HepG2 (cell line): Measurements from ENCODE around the gene DAB2IP. TPM values are rescaled to one million over a fixed set of nuclear protein-coding genes. Genes with fewer than 3 reads are reported as not detected.

ENCODE experiments used
- HMG20B ChIP-seq: conservative IDR thresholded peaks from 2 replicates; pipeline ENCODE4 v1.6.1; 2016; ENCODE audit warnings: missing genetic modification reagents, missing compliant biosample characterization
- HOXA3 ChIP-seq: sonication (generic); formaldehyde crosslinking; IDR thresholded peaks from 2 replicates; pipeline ENCODE4 v1.5.0; 2020; ENCODE audit warnings: missing genetic modification reagents
- MEIS2 ChIP-seq: sonication (generic); formaldehyde crosslinking; IDR thresholded peaks from 2 replicates; pipeline ENCODE4 v1.9.0; 2021; ENCODE audit warnings: mild to moderate bottlenecking, missing genetic modification reagents
- RBAK ChIP-seq: sonication (generic); formaldehyde crosslinking; IDR thresholded peaks from 2 replicates; pipeline ENCODE4 v1.5.1; 2020; ENCODE audit warnings: mild to moderate bottlenecking, missing genetic modification reagents
- ZFP36L2 ChIP-seq: sonication (generic); formaldehyde crosslinking; IDR thresholded peaks from 2 replicates; pipeline ENCODE4 v1.4.0; 2020; ENCODE audit warnings: missing genetic modification reagents
- ZNF83 ChIP-seq: sonication (generic); formaldehyde crosslinking; IDR thresholded peaks from 2 replicates; pipeline ENCODE4 v1.4.0; 2020; ENCODE audit warnings: missing genetic modification reagents, mild to moderate bottlenecking, borderline replicate concordance
- ZSCAN25 ChIP-seq: sonication (generic); formaldehyde crosslinking; IDR thresholded peaks from 2 replicates; pipeline ENCODE4 v1.8.0; 2022; ENCODE audit warnings: mild to moderate bottlenecking, missing genetic modification reagents
- polyA plus RNA-seq, 8 experiments: library from polyadenylated mRNA; depleted of rRNA in 3 of 8; stranded (reverse) in 7 of 8; unstranded in 1 of 8; fragments of >200 nt; fragmentation: Illumina TruSeq in 4 of 8; extraction: Trizol in 4 of 8; gene quantifications; 2 replicates each; pipeline versions ENCODE4 v1.2.1 to v1.2.3, GENCODE V29; 2011 to 2016; ENCODE audit warnings: low read depth in 4 of 8, missing spikeins in 1 of 8, mixed read lengths in 1 of 8; ENCODE audit not compliant: insufficient read depth in 1 of 8
- total RNA-seq, 5 experiments: library from RNA; depleted of rRNA; stranded (reverse); fragments of >200 nt; fragmentation: Illumina TruSeq; extraction: Trizol; gene quantifications; 2 replicates each; pipeline ENCODE4 v1.2.3, GENCODE V29; 2016; ENCODE audit warnings: low read depth in 1 of 5
- TF ChIP-seq, protein P1 (sequence below): sonication (generic); formaldehyde crosslinking; IDR thresholded peaks from 2 replicates; pipeline ENCODE4 v1.5.0; 2020; ENCODE audit warnings: mild to moderate bottlenecking, missing genetic modification reagents, borderline replicate concordance
- TF ChIP-seq, protein P2 (sequence below): fragments of 450-650 bp; IDR thresholded peaks from 2 replicates; pipeline ENCODE4 v1.6.1; 2016
- TF ChIP-seq, protein P3 (sequence below): sonication (generic); formaldehyde crosslinking; conservative IDR thresholded peaks from 2 replicates; pipeline ENCODE4 v1.4.0; 2020; ENCODE audit warnings: missing genetic modification reagents
- TF ChIP-seq, protein P4 (sequence below): sonication (generic); formaldehyde crosslinking; IDR thresholded peaks from 2 replicates; pipeline ENCODE4 v1.4.0; 2020; ENCODE audit warnings: missing genetic modification reagents, borderline replicate concordance
- TF ChIP-seq, protein P5 (sequence below): IDR thresholded peaks from 2 replicates; pipeline ENCODE4 v1.6.1; 2016; ENCODE audit warnings: mild to moderate bottlenecking, missing biosample characterization, missing genetic modification reagents
- TF ChIP-seq, protein P6 (sequence below): sonication (generic); formaldehyde crosslinking; IDR thresholded peaks from 2 replicates; pipeline ENCODE4 v1.8.0; 2022; ENCODE audit warnings: mild to moderate bottlenecking, missing genetic modification reagents

DAB2IP gene
- total and polyA plus RNA-seq, 2 of the 13 experiments (the other 11 are each of a cell fraction or from before 2014, with no cell fraction given): 25.3 to 37.9 TPM

DNA sequence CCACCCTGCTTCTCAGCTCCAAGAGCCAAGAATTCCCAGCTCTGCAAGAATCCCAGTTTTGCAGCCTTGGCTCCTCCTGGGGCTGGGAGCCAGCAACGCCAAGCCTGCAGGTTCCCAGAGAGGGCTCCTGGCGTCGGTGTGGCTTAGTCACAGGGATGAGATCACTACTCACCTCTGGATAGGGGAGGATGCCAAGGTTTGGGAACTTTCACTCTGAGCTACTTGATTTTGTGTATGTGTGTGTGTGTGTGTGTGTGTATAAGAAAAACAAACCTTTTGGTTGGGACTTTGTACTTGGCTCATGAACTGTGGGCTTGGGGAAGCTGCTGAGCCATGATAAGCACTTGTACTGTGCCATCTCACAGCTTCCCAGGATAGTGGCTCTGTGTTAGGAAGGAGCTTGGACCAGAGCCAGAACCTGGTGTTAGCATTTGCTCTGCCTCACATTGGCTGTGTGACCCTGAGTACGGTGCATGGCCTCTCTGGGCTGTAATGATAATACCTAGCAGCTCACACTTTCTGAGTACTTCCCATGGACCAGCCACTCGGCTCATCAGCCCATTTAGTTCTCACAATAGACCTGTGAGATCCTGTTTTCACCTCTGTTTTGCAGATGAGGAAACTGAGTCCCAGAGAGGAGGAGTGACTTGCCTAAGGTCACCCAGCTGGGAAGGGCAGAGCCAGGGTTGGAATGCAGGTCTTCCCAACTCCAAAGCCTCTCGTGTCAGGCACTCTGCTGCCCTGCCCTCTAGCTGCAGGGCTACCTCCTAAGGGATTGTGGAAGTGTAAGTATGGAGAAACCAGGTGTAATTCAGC lies 41.4 kb upstream of the DAB2IP start (continued):
- TF ChIP-seq, protein P1, sequence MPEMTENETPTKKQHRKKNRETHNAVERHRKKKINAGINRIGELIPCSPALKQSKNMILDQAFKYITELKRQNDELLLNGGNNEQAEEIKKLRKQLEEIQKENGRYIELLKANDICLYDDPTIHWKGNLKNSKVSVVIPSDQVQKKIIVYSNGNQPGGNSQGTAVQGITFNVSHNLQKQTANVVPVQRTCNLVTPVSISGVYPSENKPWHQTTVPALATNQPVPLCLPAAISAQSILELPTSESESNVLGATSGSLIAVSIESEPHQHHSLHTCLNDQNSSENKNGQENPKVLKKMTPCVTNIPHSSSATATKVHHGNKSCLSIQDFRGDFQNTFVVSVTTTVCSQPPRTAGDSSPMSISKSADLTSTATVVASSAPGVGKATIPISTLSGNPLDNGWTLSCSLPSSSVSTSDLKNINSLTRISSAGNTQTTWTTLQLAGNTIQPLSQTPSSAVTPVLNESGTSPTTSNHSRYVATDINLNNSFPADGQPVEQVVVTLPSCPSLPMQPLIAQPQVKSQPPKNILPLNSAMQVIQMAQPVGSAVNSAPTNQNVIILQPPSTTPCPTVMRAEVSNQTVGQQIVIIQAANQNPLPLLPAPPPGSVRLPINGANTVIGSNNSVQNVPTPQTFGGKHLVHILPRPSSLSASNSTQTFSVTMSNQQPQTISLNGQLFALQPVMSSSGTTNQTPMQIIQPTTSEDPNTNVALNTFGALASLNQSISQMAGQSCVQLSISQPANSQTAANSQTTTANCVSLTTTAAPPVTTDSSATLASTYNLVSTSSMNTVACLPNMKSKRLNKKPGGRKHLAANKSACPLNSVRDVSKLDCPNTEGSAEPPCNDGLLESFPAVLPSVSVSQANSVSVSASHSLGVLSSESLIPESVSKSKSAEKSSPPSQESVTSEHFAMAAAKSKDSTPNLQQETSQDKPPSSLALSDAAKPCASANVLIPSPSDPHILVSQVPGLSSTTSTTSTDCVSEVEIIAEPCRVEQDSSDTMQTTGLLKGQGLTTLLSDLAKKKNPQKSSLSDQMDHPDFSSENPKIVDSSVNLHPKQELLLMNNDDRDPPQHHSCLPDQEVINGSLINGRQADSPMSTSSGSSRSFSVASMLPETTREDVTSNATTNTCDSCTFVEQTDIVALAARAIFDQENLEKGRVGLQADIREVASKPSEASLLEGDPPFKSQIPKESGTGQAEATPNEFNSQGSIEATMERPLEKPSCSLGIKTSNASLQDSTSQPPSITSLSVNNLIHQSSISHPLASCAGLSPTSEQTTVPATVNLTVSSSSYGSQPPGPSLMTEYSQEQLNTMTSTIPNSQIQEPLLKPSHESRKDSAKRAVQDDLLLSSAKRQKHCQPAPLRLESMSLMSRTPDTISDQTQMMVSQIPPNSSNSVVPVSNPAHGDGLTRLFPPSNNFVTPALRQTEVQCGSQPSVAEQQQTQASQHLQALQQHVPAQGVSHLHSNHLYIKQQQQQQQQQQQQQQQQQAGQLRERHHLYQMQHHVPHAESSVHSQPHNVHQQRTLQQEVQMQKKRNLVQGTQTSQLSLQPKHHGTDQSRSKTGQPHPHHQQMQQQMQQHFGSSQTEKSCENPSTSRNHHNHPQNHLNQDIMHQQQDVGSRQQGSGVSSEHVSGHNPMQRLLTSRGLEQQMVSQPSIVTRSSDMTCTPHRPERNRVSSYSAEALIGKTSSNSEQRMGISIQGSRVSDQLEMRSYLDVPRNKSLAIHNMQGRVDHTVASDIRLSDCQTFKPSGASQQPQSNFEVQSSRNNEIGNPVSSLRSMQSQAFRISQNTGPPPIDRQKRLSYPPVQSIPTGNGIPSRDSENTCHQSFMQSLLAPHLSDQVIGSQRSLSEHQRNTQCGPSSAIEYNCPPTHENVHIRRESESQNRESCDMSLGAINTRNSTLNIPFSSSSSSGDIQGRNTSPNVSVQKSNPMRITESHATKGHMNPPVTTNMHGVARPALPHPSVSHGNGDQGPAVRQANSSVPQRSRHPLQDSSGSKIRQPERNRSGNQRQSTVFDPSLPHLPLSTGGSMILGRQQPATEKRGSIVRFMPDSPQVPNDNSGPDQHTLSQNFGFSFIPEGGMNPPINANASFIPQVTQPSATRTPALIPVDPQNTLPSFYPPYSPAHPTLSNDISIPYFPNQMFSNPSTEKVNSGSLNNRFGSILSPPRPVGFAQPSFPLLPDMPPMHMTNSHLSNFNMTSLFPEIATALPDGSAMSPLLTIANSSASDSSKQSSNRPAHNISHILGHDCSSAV (CRISPR knock-in tag): no peak
- TF ChIP-seq, protein P2, sequence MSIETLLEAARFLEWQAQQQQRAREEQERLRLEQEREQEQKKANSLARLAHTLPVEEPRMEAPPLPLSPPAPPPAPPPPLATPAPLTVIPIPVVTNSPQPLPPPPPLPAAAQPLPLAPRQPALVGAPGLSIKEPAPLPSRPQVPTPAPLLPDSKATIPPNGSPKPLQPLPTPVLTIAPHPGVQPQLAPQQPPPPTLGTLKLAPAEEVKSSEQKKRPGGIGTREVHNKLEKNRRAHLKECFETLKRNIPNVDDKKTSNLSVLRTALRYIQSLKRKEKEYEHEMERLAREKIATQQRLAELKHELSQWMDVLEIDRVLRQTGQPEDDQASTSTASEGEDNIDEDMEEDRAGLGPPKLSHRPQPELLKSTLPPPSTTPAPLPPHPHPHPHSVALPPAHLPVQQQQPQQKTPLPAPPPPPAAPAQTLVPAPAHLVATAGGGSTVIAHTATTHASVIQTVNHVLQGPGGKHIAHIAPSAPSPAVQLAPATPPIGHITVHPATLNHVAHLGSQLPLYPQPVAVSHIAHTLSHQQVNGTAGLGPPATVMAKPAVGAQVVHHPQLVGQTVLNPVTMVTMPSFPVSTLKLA: no peak
- TF ChIP-seq, protein P3, sequence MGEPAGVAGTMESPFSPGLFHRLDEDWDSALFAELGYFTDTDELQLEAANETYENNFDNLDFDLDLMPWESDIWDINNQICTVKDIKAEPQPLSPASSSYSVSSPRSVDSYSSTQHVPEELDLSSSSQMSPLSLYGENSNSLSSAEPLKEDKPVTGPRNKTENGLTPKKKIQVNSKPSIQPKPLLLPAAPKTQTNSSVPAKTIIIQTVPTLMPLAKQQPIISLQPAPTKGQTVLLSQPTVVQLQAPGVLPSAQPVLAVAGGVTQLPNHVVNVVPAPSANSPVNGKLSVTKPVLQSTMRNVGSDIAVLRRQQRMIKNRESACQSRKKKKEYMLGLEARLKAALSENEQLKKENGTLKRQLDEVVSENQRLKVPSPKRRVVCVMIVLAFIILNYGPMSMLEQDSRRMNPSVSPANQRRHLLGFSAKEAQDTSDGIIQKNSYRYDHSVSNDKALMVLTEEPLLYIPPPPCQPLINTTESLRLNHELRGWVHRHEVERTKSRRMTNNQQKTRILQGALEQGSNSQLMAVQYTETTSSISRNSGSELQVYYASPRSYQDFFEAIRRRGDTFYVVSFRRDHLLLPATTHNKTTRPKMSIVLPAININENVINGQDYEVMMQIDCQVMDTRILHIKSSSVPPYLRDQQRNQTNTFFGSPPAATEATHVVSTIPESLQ (CRISPR knock-in tag): no peak
- TF ChIP-seq HMG20B (CRISPR knock-in tag) (peak; percentile 46; the same call in 1 of the 2 replicates), ZNF83 (no peak), HOXA3 (CRISPR knock-in tag) (peak; percentile 62), ZFP36L2 (CRISPR knock-in tag) (no peak), RBAK (0 out of 2 replicates have a peak, but pooled peaks have one; percentile 49), MEIS2 (CRISPR knock-in tag) (no peak), ZSCAN25 (CRISPR knock-in tag) (no peak)
- TF ChIP-seq, protein P4, sequence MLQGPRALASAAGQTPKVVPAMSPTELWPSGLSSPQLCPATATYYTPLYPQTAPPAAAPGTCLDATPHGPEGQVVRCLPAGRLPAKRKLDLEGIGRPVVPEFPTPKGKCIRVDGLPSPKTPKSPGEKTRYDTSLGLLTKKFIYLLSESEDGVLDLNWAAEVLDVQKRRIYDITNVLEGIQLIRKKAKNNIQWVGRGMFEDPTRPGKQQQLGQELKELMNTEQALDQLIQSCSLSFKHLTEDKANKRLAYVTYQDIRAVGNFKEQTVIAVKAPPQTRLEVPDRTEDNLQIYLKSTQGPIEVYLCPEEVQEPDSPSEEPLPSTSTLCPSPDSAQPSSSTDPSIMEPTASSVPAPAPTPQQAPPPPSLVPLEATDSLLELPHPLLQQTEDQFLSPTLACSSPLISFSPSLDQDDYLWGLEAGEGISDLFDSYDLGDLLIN (CRISPR knock-in tag): no peak
- TF ChIP-seq, protein P5, sequence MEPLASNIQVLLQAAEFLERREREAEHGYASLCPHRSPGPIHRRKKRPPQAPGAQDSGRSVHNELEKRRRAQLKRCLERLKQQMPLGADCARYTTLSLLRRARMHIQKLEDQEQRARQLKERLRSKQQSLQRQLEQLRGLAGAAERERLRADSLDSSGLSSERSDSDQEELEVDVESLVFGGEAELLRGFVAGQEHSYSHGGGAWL (CRISPR knock-in tag): no peak
- TF ChIP-seq, protein P6, sequence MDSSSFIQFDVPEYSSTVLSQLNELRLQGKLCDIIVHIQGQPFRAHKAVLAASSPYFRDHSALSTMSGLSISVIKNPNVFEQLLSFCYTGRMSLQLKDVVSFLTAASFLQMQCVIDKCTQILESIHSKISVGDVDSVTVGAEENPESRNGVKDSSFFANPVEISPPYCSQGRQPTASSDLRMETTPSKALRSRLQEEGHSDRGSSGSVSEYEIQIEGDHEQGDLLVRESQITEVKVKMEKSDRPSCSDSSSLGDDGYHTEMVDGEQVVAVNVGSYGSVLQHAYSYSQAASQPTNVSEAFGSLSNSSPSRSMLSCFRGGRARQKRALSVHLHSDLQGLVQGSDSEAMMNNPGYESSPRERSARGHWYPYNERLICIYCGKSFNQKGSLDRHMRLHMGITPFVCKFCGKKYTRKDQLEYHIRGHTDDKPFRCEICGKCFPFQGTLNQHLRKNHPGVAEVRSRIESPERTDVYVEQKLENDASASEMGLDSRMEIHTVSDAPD (CRISPR knock-in tag): no peak
